HUES6 (cell line): ENCODE data around the gene SPARCL1.

ENCODE experiments used
- H3K27ac ChIP-seq: 2 replicates; pipeline ENCODE4 v1.7.0; 2013; ENCODE audit warnings: low read depth, mild to moderate bottlenecking, low read length, inconsistent platforms
- H3K27me3 ChIP-seq: 2 replicates; pipeline ENCODE4 v1.6.1; 2013; ENCODE audit warnings: low read length; ENCODE audit not compliant: control insufficient read depth, insufficient read depth
- H3K36me3 ChIP-seq: 2 replicates; pipeline ENCODE4 v1.6.1; 2013; ENCODE audit warnings: low read length; ENCODE audit not compliant: control insufficient read depth, insufficient read depth
- H3K4me1 ChIP-seq: 2 replicates; pipeline ENCODE4 v1.6.1; 2013; ENCODE audit warnings: low read length; ENCODE audit not compliant: control insufficient read depth, insufficient read depth
- H3K4me3 ChIP-seq: 2 replicates; pipeline ENCODE4 v1.5.1; 2013; ENCODE audit warnings: low read depth, low read length
- H3K9ac ChIP-seq: one replicate; pipeline ENCODE4 v1.6.1; 2013; ENCODE audit warnings: mild to moderate bottlenecking, low read length
- H3K9me3 ChIP-seq: 2 replicates; pipeline ENCODE4 v1.6.1; 2013; ENCODE audit warnings: low read depth, low read length; ENCODE audit not compliant: control insufficient read depth, insufficient read depth

SPARCL1 gene

DNA sequence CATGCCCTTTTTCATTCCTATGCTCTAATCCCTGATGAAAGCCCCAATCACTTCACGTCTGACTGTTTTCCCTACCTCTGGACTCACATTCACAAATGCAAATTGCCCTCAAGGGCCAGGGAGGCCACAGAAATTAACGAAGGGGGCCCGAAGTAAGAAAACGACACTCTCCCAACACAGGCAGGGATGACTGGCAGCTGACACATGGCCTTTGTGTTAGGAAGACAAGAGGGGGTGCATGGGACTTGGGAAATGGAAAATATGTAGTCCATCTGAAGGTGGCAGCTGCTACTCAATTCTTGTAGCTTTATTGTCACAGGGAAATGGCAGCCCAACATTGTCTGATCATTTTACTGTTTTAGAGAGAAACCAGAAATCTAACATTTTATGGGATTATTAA lies 12.3 kb upstream of the SPARCL1 start:
- Histone ChIP-seq H3K27ac (no peak overlapping the region), H3K9ac (no peak overlapping the region), H3K4me3 (no peak overlapping the region), H3K36me3 (no peaks in the 10 kb centered on the region), H3K9me3 (no peaks in the 10 kb centered on the region), H3K4me1 (peaks cover 7% of the 10 kb centered on the region; the same call in 1 of the 2 replicates), H3K27me3 (no peaks in the 10 kb centered on the region)

DNA sequence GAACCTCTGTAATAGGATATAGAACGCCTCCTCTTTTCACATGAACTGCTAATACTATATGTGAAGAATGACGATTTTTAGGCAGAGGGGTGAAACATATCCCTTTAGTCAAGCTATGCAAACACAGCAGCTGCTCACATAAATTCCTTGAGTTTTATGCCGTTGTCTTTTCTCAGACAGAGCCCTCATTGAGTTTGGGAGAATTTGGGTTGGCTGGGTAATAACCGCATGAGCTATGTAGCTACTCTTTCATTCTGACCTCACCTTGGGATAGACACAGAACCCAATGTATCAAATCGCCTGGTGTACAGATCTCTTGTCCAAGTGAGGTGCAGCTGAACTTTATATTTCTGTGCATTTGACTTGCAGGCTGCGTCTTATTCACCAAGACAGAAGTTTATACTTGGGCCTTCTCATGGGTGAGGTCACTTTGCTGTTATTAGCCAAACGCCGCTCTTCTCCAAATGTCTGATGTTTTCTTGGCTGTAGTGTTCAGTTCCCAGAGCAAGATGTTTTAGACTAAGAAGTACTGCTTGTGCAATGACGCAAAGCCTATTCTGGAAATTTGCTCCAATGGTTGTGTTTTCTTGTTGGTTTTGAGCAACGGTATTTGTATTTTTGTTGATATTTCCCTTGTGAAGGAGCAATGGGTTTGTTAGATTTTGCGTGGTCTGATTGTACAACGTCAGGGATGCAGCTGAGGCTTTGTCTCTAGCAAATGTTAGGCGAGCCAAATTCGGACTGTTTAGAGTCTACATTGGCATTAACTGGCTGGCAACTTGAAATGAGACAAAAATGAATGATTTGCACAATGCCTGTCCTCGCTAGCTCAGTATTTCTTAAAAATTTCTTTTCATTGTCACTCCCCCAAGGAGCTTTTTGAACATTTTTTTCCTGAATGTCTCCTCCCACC lies 11.2 kb upstream of the SPARCL1 start:
- no peaks in the 10 kb centered on the region for H3K27me3 ChIP-seq
- H3K27ac ChIP-seq = no peak overlapping the region
- H3K9me3 ChIP-seq = no peaks in the 10 kb centered on the region
- H3K9ac ChIP-seq = no peak overlapping the region
- H3K4me3 ChIP-seq = no peak overlapping the region
- H3K4me1 ChIP-seq = peaks cover 7% of the 10 kb centered on the region; the same call in 1 of the 2 replicates
- H3K36me3 ChIP-seq = no peaks in the 10 kb centered on the region

DNA sequence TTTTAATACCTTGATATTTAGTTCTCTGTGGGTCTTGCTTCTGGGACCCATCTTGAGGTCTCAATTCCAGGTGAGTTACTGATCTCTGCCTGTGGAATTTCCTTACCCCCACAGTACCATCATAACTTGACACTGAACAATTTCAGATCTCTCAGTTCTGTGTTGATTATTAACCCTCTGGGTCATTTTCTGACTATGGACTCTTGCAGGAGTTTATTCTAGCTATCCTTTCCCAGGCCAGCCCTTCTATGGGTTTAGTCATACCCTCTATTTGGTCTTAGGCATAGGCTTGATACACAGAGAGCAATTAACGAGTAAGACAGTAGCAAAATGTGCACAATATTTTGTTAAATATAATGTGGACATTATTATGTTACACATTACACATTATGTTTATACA lies 3.7 kb upstream of the SPARCL1 start:
- Histone ChIP-seq H3K36me3 (no peaks in the 10 kb centered on the region), H3K9me3 (0 out of 2 replicates have a peak, but pooled peaks cover 6% of the 10 kb centered on the region)

DNA sequence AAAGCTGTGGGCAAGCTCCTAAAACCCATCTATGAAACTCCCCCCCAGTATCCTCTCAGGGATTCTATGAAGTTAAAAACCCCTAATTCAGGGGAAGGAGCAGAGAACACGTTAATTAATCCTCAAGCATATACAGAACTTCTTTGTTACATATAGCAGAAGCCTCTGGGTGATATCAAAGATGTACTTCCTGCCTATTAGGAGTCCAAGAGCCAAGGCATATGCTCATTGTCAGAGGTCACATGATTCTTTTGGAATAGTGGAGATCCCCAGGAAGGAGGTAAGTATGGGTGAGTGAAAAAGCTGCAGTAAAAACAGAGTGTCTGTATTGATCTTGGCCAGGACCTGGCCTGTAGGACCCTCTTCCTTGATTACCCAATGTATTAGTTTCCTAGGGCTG lies 2.9 kb upstream of the SPARCL1 start:
- H3K4me3 ChIP-seq = no peak overlapping the region
- peaks cover 17% of the 10 kb centered on the region for H3K4me1 ChIP-seq
- H3K27me3 ChIP-seq = no peaks in the 10 kb centered on the region
- no peak overlapping the region for H3K9ac ChIP-seq
- H3K9me3 ChIP-seq = 0 out of 2 replicates have a peak, but pooled peaks cover 6% of the 10 kb centered on the region
- H3K27ac ChIP-seq = no peak overlapping the region
- no peaks in the 10 kb centered on the region for H3K36me3 ChIP-seq

More for the DNA sequence above, 3.7 kb upstream of the SPARCL1 start:
- H3K9ac ChIP-seq = no peak overlapping the region
- H3K4me3 ChIP-seq = no peak overlapping the region
- H3K27ac ChIP-seq = no peak overlapping the region
- H3K27me3 ChIP-seq = no peaks in the 10 kb centered on the region
- peaks cover 10% of the 10 kb centered on the region for H3K4me1 ChIP-seq

DNA sequence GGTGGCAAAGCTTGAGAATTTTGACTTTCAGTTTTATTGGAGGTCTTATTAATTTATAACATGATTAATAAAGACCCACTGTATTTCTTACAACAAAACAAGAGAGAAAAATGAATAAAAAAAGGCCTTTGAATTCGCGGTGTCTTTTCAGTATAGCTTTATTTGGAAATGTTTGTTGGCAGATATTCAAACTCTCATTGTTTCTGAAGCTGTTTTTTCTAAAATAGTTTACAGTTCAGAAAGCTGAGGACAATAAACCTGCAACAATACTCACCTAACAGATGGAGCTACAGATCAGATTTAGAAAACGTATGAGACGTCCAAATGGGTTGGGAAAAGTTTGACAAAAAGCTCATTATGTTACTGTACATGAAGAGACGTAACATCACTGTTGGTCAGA lies 2.4 kb upstream of the SPARCL1 start:
- Histone ChIP-seq H3K27me3 (no peaks in the 10 kb centered on the region), H3K4me1 (peaks cover 17% of the 10 kb centered on the region), H3K9ac (no peak overlapping the region), H3K9me3 (0 out of 2 replicates have a peak, but pooled peaks cover 6% of the 10 kb centered on the region), H3K36me3 (no peaks in the 10 kb centered on the region), H3K27ac (no peak overlapping the region), H3K4me3 (no peak overlapping the region)

DNA sequence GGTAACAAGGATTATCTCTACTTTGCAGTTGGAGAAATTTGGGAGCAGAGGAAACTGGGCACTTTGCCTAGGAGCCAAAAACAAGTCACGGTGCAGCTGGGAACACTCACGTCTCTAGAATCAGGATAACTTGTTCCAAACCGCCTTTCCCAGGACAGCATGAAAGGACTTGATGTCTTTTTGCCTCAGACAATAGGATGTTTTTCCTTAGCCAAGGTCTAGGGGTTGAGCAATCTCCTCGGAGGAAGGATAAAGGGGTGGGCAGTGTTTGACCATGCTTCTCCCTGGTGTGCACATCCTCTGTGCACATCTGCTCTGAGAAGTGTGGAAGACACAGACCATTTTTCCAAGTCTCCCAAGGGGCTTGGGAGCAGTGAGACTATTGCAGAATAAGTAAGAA lies 1.7 kb upstream of the SPARCL1 start:
- no peak overlapping the region for H3K4me3 ChIP-seq
- no peaks in the 10 kb centered on the region for H3K27me3 ChIP-seq
- peaks cover 17% of the 10 kb centered on the region for H3K4me1 ChIP-seq
- no peak overlapping the region for H3K27ac ChIP-seq
- no peak overlapping the region for H3K9ac ChIP-seq
- no peaks in the 10 kb centered on the region for H3K36me3 ChIP-seq
- 0 out of 2 replicates have a peak, but pooled peaks cover 6% of the 10 kb centered on the region for H3K9me3 ChIP-seq

DNA sequence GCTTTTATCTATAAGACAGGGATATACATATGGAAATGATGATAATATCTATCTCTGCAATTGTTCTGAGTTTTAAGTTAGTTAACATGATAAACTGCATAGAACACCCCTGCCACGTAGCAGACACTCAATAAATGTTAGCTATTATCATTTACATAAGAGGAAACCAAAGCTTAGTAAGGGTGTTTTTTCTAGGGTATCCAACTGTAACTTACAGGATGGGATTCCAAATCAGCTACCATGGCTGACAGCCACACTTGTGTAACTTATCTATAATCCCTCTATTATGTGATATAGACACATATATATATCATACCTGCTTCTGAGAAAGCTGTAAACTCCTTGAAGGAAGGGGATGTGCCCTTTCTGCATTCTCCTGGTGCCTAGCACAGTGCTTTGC lies 1.1 kb upstream of the SPARCL1 start:
- H3K36me3 ChIP-seq = no peaks in the 10 kb centered on the region
- H3K4me3 ChIP-seq = no peak overlapping the region
- 0 out of 2 replicates have a peak, but pooled peaks cover 6% of the 10 kb centered on the region for H3K9me3 ChIP-seq

DNA sequence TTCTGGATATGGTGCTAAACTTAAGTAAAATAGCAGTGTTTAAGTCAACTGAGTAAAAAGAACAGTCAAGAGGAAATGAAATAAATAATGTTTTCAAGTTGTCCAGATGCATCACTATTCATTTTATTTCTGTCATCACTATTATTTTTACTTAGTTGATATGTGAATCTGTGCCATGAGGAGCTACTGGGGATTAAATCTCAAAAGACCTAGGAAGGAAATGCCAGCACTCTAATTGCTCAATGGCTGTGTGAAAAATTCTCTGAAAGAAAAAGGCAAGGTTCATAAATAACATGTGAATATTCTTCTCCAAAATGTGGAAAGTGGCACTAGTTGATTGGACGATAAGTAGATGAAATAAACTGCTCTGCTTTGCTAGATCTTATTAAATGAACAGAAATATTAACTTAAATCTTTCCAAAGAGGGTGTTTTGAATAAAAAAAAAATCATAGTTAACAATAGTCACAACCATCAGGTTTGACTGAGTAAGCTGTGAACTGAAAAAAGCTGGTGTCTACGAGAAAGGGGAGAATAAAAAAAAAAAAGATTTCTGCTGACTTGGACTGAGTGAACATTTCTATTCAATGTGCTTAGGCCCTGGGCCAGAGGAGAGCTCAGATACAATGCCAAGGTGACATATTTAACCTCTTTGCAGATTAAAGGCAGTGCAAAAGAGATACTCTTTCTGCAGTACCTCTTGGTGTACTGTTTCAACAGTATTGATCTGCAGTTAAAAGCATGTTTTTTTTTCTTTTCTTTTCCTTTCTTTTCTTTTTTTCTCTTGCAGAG lies 1.6 kb downstream of the SPARCL1 start:
- no peaks in the 10 kb centered on the region for H3K27me3 ChIP-seq
- H3K36me3 ChIP-seq = no peaks in the 10 kb centered on the region
- peaks cover 3% of the 10 kb centered on the region for H3K9me3 ChIP-seq
- no peak overlapping the region for H3K27ac ChIP-seq
- H3K9ac ChIP-seq = no peak overlapping the region
- H3K4me1 ChIP-seq = peaks cover 17% of the 10 kb centered on the region
- no peak overlapping the region for H3K4me3 ChIP-seq

More for the DNA sequence above, 1.1 kb upstream of the SPARCL1 start:
- Histone ChIP-seq H3K27ac (no peak overlapping the region), H3K9ac (no peak overlapping the region), H3K27me3 (no peaks in the 10 kb centered on the region), H3K4me1 (peaks cover 17% of the 10 kb centered on the region)

DNA sequence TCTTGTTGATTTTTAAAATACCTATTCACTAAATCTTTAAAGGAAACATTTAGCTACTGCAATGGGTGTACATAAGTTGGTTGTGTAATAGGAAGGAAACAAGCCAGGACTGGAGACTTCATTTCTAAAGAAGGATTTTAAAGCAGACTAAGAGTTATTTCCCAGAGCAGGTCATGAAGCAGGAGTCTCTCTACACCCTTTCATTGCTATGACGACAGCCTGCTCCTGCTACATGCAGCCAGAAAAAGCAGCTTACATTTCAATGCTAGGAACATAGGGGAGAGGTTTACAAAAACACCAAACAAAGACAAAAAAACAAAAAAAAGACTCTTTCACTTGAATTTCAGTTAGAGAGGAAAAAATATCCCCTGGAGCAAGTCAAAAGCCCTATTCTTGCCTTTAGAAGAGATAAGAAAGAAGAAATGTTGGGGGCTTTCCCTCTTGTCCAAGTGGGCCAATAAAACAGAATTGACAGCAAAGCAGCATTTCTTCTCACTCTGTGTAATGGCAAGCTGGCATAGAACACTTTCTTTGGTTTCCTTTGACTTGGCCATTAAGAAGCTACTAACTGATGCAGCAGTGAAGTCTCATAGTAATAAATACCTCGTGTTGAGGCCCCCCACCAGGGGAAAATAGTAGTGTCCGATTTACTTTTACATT lies 3.4 kb downstream of the SPARCL1 start:
- Histone ChIP-seq H3K27me3 (no peaks in the 10 kb centered on the region), H3K27ac (no peak overlapping the region), H3K9ac (no peak overlapping the region)

DNA sequence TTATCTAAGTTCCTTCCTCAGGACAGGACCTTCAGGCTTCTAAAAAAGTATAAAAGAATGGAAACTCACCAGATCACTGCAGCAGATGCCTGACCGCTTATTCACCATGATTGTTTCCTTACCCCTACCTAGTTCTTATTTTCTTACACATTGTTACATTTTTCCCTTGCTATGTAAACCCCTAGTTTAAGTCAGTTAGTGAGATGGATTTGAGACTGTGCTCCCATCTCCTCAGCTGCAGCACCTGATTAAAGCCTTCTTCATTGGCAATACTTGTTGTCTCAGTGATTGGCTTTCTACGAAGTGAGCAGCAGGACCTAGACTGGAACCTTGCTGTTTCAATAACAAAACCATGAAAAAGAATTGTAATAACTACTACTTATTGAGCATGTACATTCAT lies 4.7 kb downstream of the SPARCL1 start:
- no peaks in the 10 kb centered on the region for H3K36me3 ChIP-seq
- no peak overlapping the region for H3K27ac ChIP-seq
- H3K9me3 ChIP-seq = peaks cover 3% of the 10 kb centered on the region
- peaks cover 25% of the 10 kb centered on the region for H3K4me1 ChIP-seq
- H3K9ac ChIP-seq = no peak overlapping the region
- H3K27me3 ChIP-seq = no peaks in the 10 kb centered on the region
- H3K4me3 ChIP-seq = no peak overlapping the region

More for the DNA sequence above, 3.4 kb downstream of the SPARCL1 start:
- Histone ChIP-seq H3K9me3 (peaks cover 3% of the 10 kb centered on the region), H3K4me1 (peaks cover 20% of the 10 kb centered on the region), H3K4me3 (no peak overlapping the region), H3K36me3 (no peaks in the 10 kb centered on the region)
